DMS53 treated with DMSO at 0.1 percent for 48 hours (cell line): ENCODE measurements around the gene STRA8.

Experiments used
- DNase-seq: peaks from one replicate; lab custom pipeline; 2025; ENCODE audit not compliant: unreplicated experiment; lab: John Stamatoyannopoulos, UW

The STRA8 gene

DNA sequence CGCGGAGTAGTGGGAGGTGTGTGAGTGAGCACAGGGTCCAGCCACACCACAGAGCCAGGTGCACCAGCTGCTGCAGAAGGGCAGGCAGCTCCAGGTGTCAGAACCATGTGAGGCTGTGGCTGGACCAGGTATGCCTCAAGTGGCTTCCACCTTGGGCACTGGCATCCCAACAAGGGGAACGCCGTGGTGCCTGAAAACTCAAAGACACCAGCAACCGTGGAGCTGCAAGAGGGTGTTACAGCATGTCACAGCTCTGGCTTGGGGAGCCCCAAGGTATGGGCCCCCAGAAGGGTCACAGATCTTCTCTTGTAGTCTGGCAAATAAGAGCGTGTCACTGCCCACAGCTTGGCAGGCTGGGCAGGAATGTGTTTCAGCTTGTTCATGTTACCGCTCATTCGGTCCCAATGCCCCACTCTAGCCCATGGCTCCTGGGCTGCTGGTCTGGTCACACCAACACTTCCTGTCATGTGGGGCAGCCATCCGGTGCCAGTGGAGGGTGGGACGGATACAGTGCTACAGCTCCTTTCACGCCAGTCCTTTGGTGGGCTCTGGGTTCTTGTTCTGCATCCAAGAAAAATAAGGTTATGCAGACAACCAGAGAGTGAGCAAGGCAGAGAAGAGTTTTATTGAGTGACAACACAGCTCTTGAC lies 29.8 kb downstream of the STRA8 start:
- DNase-seq: no peak

DNA sequence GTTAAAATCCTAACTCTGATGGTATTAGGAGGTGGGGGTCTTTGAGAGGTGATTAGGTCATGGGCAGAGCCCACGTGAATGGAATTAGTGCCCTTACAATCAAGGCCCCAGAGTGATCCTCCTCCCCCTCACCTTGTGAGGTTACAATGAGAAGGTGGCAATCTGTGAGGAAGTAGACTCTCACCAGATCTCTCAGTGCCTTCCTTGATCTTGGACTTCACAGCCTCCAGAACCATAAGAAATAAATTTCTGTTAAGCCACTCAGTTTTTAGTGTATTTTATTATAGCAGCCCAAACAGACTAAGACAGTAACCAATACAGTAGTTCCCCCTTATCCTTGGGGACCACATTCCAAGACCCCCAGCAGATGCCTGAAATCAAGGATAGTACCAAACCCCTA lies 32.0 kb downstream of the STRA8 start:
- DNase-seq: no peak

DNA sequence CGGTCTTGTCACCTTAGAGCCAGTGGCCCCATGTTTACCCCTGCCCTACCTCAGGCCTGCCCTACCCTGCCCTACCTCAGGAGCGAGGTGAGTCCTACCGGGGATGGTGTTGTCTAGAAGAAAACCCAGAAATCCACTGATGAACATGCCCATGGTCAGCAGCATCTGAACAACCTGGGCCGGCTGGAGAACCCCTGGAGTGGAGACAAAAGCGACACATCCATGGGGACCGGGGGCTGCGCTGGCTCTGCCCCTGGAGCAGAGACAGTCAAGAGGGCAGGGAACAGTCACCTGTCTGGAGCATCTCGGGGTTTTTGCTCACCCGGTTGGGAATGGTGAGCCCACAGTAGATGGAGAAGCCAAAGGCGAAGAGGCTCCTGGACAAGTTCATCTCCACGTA lies 36.3 kb downstream of the STRA8 start:
- no peak for DNase-seq

DNA sequence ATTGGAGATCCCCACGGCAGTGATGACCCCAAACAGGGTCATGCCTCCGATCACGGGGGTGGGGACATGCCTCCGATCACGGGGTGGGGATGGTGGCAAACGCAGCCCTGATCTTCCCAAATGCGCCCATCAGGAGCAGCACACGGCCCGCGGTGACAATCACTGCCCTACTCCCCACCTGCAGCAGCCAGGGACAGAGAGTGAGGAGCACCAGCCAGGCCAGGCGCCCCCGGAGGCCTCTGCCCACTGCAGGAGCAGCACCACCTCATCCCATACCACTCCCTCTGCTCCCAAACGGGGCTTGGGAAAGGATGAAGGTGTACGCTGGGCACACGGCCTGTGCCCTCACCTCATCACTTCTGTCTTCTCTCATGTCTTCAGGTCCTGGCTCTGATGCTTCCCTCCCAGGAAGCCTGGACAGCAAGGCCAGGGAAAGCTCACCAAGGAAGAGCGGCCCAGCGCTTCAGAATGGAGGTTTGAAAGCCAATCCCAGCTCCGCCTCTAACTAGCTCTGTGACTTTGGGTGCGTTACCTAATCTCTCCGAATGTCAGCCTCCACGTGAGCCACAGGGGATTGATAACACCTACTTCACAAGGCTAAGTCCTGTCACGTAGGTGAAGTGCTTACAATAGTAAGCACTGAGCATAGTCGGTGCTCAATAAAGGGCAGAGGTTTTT lies 37.1 kb downstream of the STRA8 start:
- no peak for DNase-seq

DNA sequence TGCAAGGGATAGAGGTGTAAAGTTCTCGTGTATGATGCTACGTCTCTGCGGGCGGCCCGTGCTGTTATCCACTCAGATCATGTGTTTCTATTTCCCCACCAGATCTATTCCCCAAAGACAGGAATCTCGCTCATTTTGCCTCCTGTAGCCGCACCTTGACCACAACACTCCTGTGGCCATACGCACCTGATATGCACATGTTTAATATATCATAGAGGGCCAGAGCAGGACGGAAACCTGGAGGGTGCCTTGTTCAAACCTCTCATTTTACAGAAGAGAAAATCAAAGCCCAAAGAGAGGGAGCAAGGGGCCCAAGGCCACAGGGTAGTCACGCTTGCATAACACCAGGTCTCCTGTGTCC lies 37.6 kb downstream of the STRA8 start:
- DNase-seq: no peak

DNA sequence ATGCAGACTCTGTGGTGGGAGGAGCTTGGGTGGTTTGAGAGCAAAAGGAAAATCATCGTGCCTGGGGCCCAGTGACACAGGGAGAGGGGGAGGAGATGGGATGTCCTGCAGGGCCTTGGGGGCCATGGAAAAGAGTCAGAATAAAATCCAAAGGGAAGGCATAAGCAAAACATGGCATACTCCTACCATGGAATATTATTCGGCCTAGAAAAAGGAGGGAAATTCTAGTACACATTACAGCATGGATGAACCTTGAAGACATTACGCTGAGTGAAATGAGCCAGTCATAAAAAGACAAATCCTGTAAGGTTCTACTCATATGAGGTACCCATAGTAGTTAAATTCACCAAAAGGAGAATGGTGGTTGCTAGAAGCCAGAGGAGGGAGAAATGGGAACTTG lies 38.7 kb downstream of the STRA8 start:
- no peak for DNase-seq

DNA sequence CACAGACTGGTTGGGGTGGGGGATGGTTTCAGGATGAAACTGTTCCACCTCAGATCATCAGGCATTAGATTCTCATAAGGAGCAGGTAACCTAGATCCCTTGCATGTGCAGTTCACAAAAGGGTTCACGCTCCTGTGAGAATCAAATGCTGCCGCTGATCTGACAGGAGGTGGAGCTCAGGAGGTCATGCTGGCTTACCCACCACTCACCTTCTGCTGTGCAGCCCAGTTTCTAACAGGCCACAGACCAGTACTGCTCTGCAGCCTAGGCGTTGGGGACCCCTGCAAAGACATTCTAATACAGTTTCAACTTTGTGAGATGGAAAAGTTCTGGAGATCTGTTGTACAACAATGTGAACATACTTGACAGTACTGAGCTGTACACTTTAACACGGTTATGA lies 39.9 kb downstream of the STRA8 start:
- no peak for DNase-seq

DNA sequence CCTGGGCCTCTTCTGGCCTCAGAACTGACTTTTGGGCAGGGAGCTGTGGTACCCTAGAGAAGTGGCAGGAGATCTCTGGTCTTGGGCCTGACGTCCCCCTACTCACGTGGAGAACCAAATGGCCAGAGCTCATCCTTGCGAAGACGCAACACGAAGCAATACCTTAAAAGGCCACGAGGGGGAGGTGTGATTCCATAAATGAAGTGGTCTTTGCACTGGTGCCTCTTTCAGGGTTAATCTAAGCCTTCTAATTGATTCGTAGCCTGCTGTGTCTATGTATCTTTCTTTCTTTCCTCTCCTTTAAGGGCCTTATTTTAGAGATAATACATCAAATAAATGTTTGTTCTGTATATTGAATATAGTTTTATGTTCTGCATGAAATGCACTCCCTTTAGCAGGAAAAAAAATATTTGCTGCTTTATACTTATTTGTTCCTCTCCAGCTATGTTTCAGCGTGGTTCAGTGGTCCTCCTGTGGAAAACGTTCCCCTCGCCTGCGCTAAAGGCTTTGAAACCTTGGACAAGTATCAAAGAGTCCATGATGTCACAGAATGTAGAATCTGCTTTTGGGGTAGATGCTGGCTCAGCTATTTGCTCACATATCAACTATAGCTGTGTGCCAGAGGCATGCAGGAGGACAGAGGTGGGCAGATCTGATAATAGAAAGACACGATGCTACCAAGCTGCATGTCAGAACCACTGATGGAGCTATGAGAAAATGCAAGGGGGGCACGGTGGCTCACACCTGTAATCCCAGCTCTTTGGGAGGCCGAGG lies 41.0 kb downstream of the STRA8 start:
- DNase-seq: peak; percentile 70

DNA sequence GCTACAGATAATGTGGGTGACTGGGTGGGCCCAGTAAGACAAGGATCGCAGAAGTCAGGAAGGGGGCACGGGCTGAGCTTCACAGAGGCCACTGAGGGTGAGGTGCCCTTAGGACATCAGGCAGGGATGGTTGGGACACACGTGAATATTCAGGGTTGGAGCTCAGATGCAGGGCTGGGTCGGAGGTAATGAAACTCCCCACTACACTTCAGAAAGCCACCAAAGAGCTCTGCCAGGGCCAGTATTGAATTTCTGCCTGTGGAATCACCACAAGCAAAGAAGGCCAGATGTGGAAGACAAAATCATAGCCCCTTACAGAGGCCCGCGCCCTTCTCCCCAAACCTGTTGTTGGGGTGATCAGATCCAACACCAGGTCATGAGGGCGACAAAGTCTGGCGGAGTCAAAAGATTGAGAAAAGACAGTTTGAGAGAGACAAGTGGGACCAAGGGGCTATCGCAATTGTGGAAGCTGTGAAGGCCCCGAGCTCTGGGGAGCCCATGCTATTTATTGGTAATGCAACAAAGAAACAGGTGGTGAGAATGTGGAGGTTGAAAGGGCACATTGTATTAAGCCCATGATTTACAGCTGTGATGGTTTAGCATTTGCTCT lies 42.4 kb downstream of the STRA8 start:
- no peak for DNase-seq

DNA sequence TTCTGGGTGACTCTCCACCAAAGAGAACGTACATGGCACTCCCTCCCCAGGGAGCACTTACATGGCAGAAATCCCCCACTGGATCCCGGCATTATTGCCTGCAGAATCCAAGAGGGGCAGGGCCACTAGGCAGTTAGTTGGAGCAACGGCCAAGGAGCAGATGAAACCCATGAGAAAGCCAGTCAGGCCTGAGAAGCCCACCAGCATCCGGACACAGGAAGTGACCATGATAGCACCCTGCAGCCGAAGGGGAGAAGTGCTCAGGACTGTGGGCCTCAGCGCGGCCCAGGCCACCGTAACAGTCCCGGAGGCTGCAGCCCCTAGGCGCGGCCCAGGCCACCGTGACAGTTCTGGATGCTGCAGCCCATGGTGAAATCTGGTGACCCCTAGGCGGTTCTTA lies 43.5 kb downstream of the STRA8 start:
- DNase-seq: no peak

DNA sequence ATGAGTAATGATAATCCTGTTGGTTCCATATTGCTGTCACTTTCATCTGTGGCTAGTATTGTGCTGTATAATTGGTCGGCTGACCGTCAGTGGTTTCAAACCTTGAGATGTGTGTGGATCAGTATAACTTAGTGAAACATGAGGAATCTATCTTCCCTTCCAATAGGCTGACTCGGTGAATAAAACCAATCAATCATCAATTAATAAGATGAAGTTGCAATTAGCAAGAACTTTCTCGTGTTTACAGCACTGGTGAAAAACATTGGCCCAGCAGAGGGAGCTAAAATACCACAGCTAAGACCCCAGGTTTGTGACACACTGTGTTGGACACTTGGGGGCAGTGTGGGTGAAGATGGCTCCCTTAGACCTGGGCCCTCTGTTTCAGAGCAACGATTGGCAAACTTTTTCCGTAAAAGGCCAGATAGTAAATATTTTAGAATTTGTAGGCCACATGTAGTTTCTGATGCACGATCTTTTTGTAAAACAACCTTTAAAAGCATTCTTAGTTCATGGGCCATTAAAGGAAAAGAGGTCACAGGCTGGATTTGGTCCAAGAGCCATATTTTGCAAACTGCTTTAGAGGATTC lies 47.8 kb downstream of the STRA8 start:
- DNase-seq: peak; percentile 89

DNA sequence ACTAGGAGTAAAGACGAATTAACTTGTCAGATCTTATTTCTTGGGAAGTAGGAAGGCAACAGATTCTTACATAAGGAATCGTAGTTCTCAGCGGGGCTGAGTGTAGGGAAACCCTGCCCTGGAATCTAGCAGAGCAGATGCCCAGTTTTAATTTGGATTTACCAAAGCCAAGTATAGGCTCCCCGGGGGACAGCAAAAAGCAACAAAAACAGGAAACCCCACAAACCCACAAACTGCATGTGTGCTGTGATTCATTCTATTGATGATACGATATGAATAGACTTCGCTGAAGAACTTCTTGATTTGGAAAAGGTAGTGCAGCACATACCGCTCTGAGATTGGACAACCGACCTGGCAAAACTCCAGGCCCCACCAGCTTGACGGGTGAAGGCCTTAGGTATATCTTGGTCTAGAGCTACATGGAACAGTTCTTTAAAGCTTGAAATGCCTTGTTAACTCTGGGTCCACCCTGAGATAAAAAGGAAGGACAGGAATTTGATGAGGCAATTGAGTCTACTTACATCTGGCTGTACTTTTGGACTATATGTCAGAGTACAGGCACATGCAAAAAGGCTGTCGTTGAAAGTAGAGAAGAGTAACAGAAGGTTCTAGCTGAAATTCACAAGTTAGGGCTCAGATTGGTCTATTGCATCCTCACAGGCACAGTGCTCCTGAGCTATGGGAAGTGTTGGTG lies 49.1 kb downstream of the STRA8 start:
- DNase-seq: no peak

DNA sequence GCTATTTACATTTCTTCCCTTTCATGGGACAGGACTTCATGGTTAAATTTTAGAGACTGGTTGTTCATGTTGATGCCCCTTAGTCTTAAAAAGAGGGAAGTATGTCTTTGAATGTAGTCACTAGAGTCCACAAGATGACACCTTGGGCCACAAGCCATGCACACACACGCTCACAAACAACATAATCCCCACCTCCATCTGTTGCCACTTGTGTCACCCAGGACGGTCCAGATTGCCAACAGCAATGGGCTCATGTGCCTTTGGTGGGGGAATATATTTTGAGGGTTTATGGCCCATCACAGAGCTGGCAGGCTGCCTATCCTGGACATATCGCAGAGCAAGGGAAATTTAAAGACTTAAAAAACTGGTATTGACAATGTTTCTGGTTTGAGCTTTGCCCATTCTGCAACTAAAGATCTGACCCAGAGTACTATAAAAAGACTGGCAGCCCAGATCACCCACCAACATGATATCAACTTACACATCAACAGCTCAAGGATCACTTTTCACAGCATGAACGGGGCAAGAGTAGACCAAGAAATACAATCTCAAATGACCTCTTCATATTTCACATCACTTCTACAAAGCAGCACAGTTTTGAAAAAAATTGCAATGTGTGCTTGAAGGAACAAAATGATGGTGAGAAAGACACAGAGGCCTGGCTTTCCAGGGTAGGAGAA lies 50.5 kb downstream of the STRA8 start:
- DNase-seq: no peak

DNA sequence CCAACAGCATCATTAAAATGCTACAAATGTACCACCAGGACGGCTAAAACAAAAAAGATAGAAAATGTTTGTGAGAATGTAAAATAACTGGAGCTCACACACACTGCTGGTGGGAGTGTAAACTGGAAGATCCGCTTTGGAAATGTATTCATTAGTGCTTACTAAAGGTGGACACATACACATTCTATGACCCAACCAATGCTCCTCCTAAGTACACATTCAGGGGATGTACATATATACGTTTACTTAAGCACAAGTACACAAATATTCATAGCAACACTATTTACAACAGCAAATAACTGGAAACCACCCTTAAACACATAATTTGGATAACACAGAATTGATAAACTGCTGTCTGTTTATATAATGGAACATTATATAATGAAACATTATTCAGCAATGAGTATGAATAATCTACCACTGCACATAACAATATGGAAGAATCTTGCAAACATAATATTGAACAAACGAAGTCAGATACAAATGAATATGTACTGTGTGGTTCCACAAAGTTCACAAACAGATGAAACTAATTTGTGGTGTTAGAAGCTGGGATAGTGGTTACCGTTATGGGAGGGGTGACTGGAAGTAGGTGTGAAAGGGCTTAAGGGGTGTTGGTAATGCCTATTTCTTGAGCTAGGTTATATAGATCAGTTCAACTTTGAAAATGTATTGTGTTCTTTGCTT lies 52.1 kb downstream of the STRA8 start:
- peak; percentile 47 for DNase-seq

DNA sequence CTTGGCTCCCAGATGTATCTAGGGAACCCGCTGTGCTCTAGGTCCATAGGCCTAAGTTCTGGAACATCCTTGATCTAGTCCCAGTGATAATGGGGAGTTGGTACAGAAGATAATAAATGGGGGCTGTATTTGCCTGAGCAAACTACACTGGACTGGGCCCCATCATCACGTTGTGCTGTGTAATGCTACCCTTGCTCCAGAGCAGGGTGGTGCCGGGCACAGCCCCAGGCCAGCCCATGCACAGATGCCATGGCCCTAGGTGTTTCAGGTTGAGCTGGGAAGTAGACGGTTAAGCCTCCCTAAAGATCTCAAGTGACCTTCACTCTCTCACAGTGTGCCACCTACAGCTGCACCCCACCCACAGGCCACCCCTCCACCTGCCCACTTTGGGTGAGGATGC lies 53.2 kb downstream of the STRA8 start:
- no peak for DNase-seq

DNA sequence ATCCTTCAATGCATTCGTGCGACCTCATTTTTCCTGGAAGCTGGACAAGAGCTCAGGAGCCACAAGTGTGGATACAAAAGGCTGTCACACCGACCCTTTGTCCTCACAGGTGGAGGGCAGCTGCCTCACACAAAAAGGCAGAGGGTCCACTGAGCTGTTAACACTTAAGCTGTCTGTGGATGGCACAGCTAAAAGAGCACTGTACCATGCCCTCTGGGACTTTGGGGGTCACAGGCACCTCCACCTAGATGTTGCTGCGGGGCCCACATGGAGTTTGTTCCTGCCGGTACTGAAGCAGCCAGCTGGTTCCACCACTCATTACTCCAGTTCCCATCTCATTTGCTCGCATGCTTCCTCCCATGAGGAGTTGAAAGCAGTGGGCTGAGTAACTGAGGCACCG lies 57.0 kb downstream of the STRA8 start:
- DNase-seq: no peak

DNA sequence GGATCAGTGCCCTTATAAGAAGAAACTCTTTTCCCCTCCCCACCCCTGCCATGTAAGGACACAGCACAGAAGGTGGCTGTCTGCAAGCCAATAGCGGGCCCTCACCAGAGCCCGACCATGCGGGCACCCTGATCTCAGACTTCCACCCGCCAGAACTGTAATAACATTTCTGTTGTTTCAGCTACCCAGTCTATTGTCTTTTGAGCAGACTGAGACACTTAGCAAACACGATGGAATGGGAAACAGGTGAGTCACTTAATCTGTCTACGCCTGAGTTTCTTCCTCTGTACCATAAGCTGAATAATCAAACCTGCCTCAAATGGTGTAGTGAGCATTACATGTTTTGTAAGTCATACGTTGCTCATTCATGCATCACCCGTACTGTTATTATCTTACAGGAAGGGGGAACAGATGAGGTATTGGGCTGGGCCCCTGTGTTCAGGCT lies 58.2 kb downstream of the STRA8 start:
- DNase-seq: peak; percentile 98

DNA sequence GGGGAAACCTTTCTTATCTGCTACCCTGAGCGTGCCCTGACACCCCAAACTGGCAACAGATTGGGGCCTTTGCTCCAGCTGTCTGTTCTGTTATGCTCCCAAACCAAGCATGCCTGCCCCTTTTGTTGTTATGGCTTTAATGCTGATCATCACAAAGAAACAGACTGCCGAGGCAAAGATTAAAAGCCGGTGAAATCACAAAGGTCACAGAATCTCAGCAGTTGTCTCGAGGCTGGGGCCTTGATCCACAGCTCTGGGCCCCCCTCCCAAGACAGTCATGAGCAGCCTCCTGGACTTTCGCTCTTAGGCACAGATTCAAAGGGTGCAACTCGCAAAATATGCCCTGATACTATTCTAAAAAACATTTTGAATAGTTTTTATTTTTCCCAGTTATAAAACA lies 65.6 kb downstream of the STRA8 start:
- DNase-seq: no peak

DNA sequence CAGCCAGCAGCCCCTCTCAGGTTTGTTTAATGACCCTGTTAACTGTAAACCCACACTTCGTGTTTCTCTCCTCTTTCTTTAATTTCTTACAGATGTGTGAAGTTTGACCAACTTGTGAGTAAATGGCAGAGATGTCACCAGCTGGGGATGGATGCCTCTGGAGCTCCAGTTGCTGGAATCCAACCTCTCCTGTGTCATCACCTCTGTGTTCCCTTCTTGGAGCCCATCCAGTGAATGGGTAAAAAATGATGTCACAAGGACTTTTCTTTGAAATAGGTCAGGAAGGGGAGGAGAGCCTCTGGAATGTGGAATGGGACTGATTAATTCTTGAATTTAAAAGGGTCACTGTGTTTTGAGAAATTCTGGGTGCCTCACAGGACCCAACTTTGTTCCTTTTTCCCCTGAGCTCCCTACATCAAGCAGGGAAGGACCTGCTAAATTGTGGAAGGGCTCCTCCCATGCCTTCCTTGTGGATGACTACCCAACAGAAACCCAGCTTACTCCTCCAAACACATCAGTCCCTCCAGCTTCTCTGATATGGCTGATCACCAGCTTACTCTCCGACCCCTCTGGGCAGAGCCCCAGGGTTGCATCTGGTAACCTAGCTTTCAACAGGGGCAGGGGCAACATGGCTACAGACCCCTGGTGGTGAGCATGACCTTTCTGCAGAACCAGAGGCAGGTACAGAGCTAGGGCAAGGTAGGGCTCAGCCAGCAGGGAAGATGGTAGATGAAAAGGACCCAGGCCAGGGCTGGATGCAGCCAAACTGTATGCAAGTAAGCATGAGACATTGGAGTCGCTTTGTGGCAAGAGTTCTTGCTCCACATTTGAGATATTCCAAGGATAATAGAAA lies 67.5 kb downstream of the STRA8 start:
- DNase-seq: no peak
